Memory B cell (primary cell): ENCODE results near the gene SLFN5.
"Not testable (repeated sequence)": the region's sequence is repeated elsewhere in the genome, so short reads cannot be mapped to it uniquely, and the experiment has no call there.

ENCODE experiments used
- ATAC-seq: fragments of 150-1000 bp; cut with Tn5 transposase; 2 replicates; pipeline ENCODE4 v1.10.0; 2021; ENCODE audit warnings: low read depth, mild to moderate bottlenecking, moderate library complexity
- DNase-seq, 2 donors: peaks; one replicate each; pipeline ENCODE4 v3.0.0; 2022; ENCODE audit warnings: low spot score in 2 of 2
- H3K27ac Mint-ChIP-seq: one replicate; pipeline ENCODE4 v1.8.0; 2022; ENCODE audit warnings: mild to moderate bottlenecking, moderate library complexity, mixed read lengths
- H3K27me3 Mint-ChIP-seq: one replicate; pipeline ENCODE4 v1.8.0; 2022; ENCODE audit warnings: mixed read lengths
- H3K36me3 Mint-ChIP-seq: one replicate; pipeline ENCODE4 v1.8.0; 2022; ENCODE audit warnings: mild to moderate bottlenecking, mixed read lengths
- H3K4me1 Mint-ChIP-seq: one replicate; pipeline ENCODE4 v1.8.0; 2022; ENCODE audit warnings: mixed read lengths
- H3K4me3 Mint-ChIP-seq: one replicate; pipeline ENCODE4 v1.8.0; 2022; ENCODE audit warnings: mild to moderate bottlenecking, moderate library complexity, mixed read lengths
- H3K9me3 Mint-ChIP-seq: one replicate; pipeline ENCODE4 v1.8.0; 2022; ENCODE audit warnings: mixed read lengths

SLFN5 gene

DNA sequence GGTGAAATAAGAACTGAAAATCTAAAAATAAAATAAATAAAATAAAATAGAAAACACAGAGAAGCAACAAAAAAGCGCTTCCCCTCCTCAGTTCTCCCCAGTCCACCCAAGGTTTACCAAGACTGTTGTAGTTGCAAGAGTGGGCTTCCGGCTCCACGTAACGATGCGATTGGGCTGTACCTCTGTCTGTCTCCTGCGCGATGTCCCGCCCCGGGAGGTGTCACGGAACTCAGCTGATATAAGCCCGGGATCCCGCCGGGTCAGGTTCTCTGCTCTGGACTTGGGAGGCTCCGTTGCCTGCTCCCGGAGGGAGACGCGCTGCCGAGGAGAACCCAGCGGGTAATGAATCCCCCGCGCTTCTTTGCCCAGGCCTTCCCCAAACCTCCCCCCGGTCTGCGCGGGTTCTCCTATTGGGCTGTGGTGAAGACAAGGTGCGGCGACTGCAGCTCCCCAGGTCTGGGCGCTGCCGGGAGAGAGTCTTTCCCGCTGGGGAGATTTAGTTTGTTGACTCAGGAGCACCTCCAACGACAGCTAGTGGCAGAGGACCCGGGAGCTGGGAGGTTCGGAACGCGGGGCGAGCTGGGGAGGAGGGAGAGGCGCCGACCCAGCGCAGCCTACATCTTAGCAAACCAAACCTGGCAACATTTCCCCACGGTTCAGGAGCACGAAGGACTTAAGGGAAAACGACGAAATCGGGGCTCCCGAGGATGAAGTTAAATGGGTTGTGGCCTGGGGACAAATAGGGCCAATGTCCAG, at the start of gene SLFN5:
Gene SLFN5 (plus strand): TSS at position 268 of the 756 bp plus-strand sequence. CDS start 15,619 bp downstream, outside the sequence.
- H3K27me3 Mint-ChIP-seq: peaks cover 1% of the 10 kb centered on the region
- H3K4me3 Mint-ChIP-seq: peak within 1 kb of the TSS; percentile 88
- DNase-seq: peak; percentile 82 to 89
- peaks cover 2% of the 10 kb centered on the region for H3K36me3 Mint-ChIP-seq
- H3K27ac Mint-ChIP-seq: peak within 1 kb of the TSS; percentile 82
- H3K9me3 Mint-ChIP-seq: no peaks in the 10 kb centered on the region
- ATAC-seq: peak; percentile 75
- peaks cover 20% of the 10 kb centered on the region for H3K4me1 Mint-ChIP-seq

DNA sequence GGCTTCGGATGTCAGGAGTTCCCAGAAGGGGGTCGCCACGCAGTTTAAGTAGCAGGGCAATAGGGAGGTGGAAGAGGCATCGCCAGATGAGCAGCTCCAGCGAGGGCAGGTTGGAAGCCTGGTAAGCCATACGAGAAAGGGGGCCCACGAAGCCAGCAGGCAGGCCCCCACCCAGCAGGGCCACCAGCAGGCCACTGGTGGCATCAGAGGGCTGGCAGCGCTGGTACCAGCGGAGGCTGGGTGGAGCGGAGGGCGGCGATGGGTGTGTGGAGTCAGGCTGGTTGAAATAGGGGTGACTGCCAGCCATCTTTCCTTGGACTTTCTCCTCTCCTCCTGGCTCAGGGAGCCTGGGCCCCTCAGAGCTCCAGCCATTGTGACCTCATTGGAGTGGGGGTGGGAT, 48.9 kb upstream of the SLFN5 start, which contains the start of gene SLC35G3:
Gene SLC35G3 (minus strand): TSS at position 393 of the 400 bp plus-strand sequence. CDS start 86 bp downstream, at position 307.
- H3K4me3 Mint-ChIP-seq, DNase-seq, H3K4me1 Mint-ChIP-seq, ATAC-seq, H3K27ac Mint-ChIP-seq, H3K27me3 Mint-ChIP-seq, H3K9me3 Mint-ChIP-seq, H3K36me3 Mint-ChIP-seq: not testable (repeated sequence)

DNA sequence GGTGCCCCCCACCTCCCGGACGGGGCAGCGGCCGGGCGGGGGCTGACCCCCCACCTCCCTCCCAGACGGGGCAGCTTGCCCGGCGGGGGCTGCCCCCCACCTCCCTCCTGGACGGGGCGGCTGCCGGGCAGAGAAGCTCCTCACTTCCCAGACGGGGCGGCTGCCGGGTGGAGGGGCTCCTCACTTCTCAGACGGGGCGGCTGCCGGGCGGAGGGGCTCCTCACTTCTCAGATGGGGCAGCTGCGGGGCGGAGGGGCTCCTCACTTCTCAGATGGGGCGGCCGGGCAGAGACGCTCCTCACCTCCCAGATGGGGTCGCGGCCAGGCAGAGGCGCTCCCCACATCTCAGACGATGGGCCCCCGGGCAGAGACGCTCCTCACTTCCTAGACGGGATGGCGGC, 47.8 kb upstream of the SLFN5 start:
- not testable (repeated sequence) for H3K4me3 Mint-ChIP-seq, H3K9me3 Mint-ChIP-seq, H3K36me3 Mint-ChIP-seq, H3K27ac Mint-ChIP-seq, ATAC-seq, DNase-seq, H3K4me1 Mint-ChIP-seq
- peaks cover 14% of the 10 kb centered on the region for H3K27me3 Mint-ChIP-seq

DNA sequence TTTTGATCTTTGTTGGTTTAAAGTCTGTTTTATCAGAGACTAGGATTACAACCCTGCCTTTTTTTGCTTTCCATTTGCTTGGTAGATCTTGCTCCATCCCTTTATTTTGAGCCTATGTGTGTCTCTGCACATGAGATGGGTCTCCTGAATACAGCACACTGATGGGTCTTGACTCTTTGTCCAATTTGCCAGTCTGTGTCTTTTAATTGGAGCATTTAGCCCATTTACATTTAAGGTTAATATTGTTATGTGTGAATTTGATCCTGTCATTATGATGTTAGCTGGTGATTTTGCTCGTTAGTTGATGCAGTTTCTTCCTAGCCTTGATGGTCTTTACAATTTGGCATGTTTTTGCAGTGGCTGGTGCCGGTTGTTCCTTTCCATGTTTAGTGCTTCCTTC, 40.3 kb upstream of the SLFN5 start:
- DNase-seq, H3K4me1 Mint-ChIP-seq, H3K4me3 Mint-ChIP-seq, H3K27ac Mint-ChIP-seq, H3K36me3 Mint-ChIP-seq, ATAC-seq: not testable (repeated sequence)
- Mint-ChIP-seq H3K27me3 (peaks cover 18% of the 10 kb centered on the region), H3K9me3 (peaks cover 11% of the 10 kb centered on the region)

DNA sequence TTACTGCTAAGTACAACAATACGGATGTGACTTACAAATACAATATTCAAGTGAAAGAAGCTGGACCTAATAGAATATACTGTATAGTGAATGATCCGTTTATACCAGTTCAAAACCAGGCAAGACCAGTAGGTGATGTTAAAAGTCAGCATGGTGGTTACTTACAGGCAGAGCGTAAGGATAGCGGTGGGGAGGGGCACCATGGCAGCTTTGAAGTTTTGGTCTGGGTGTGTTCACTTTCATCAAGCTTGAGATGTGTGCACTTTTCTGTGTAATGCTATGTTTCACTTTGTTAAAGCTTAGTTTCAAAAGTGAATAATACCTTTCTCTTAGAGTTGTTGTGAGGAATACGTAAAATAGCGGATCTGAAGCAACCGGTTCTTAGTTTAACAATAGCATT, 32.1 kb upstream of the SLFN5 start:
- H3K9me3 Mint-ChIP-seq: peaks cover 1% of the 10 kb centered on the region
- no peaks in the 10 kb centered on the region for H3K36me3 Mint-ChIP-seq
- DNase-seq (no peak), ATAC-seq (no peak)
- H3K4me3 Mint-ChIP-seq: no peak overlapping the region
- H3K27me3 Mint-ChIP-seq: peaks cover 16% of the 10 kb centered on the region
- H3K27ac Mint-ChIP-seq: no peak overlapping the region
- H3K4me1 Mint-ChIP-seq: peaks cover 2% of the 10 kb centered on the region

DNA sequence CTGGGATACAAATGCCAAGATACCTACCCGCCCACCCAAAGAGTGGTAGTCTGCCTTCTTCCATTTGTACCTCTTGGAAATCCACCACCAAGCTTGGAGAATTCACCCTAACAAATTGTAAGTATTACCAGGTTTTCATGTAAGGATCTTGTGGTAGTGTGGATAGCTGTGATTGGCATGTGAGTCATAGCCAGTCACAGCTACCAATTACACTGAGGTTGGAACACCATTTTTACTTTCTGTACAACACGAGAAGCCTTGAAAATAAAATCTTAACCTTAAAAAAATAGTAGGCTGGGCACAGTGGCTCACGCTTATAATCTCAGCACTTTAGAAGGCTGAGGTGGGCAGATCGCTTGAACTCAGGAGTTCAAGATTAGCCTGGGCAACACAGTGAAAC, 30.2 kb upstream of the SLFN5 start:
- no peak overlapping the region for H3K27ac Mint-ChIP-seq
- DNase-seq (no peak), ATAC-seq (no peak)
- H3K4me3 Mint-ChIP-seq: no peak overlapping the region
- H3K27me3 Mint-ChIP-seq: peaks cover 12% of the 10 kb centered on the region
- peaks cover 4% of the 10 kb centered on the region for H3K4me1 Mint-ChIP-seq
- H3K9me3 Mint-ChIP-seq: peaks cover 1% of the 10 kb centered on the region
- H3K36me3 Mint-ChIP-seq: no peaks in the 10 kb centered on the region

DNA sequence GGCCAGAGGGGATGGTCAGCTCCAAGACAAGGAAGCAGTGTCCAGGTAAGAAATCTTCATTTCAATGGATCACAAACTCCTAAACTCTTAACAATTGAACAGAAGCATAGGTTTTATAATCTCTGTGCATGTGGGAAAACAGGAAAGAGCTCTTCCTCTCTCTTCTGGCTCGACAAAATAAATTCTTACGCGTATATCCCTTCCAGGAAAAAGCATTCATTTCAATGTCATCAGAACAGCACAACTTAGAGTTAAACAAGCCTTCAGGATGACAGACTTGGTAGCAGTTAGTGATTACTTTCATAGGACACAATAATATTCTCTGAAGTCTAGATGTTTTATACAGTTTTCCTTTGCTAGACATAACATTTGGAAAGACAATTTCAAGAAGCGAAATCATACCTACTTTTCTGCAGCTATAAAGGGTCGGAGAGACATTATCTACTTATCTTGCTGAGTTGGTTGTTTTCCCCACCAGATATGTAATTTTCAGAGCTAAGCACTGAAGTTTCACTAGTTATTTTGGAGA, 29.4 kb upstream of the SLFN5 start:
- H3K27ac Mint-ChIP-seq: no peak overlapping the region

DNA sequence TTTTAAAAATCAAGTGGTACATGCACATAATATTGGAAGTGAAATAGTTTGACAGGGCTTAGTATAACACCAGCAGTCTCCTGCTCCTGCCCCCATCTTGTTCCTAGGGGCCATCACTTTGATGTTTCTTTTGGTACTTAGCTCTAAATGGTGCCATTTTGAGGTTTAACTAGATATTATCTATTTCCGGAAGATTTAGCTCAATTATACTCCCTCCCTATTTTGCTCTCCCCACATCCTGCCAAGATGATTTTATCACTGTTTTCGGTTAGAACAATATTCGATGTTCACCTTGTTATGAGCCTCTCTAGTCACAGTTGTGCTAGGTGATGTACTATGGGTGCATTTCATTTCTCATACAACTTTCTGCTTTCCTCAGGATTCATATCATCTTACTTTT, 28.7 kb upstream of the SLFN5 start:
- no peaks in the 10 kb centered on the region for H3K36me3 Mint-ChIP-seq
- H3K27ac Mint-ChIP-seq: no peak overlapping the region
- H3K9me3 Mint-ChIP-seq: peaks cover 1% of the 10 kb centered on the region
- peaks cover 4% of the 10 kb centered on the region for H3K4me1 Mint-ChIP-seq
- ATAC-seq: no peak
- H3K27me3 Mint-ChIP-seq: peaks cover 11% of the 10 kb centered on the region
- DNase-seq: no peak
- no peak overlapping the region for H3K4me3 Mint-ChIP-seq

More for the DNA sequence above, 29.4 kb upstream of the SLFN5 start:
- no peaks in the 10 kb centered on the region for H3K36me3 Mint-ChIP-seq
- no peak overlapping the region for H3K4me3 Mint-ChIP-seq
- peaks cover 12% of the 10 kb centered on the region for H3K27me3 Mint-ChIP-seq
- peaks cover 4% of the 10 kb centered on the region for H3K4me1 Mint-ChIP-seq
- DNase-seq (no peak), ATAC-seq (no peak)
- peaks cover 1% of the 10 kb centered on the region for H3K9me3 Mint-ChIP-seq

DNA sequence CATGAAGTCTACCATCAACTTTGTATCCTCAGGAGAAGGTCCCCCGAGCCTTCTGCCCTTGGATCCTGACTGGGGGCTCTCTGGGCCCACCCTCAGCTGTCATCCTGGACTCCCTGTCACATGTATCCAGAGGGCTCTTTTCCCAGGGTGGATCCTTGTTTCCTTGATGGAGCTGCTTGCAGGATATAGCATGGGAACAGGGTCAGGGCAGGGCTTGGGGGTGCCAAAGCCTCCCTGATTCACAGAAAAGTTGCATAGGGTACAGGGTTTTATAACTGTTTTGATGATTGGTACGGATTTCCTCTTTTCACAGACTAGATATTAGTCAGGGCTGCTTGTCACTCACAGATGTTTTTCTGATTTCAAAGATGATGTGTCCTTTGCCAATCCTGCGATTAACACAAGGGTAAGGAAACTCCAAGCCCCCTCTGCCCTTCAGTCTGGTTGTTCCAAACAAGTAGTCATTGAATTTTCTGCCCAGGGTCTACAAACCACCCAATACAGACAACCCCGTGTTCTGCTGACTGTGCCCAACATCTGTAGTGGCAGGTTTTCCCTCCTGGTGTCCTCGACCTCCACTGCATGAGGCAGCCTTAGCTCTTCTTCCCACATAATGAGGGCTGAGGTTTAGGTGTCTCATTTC, 28.1 kb upstream of the SLFN5 start:
- Mint-ChIP-seq H3K4me1 (peaks cover 4% of the 10 kb centered on the region), H3K4me3 (no peak overlapping the region), H3K9me3 (no peaks in the 10 kb centered on the region), H3K27me3 (peaks cover 7% of the 10 kb centered on the region), H3K36me3 (no peaks in the 10 kb centered on the region), H3K27ac (no peak overlapping the region)
- DNase-seq (no peak), ATAC-seq (no peak)

DNA sequence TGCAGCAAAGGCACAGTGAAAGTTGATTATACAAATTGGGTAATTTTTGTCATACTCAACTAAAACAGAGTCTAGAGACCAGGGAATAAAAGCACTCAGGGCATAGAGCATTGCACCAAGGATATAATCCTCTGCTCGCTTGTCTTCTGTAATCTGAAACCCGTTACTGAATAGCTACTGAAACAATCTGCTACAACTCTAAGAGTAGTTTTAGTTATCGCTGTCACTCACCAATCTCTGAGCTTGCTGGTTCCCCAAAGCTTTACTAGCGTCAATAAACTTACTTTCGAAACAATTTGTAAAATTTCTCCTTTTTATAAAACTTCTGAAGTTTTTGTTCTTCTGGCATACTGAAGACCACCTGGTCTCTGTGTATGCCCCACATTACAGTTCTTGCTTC, 25.8 kb upstream of the SLFN5 start:
- peaks cover 4% of the 10 kb centered on the region for H3K27me3 Mint-ChIP-seq
- no peak overlapping the region for H3K4me3 Mint-ChIP-seq
- no peaks in the 10 kb centered on the region for H3K9me3 Mint-ChIP-seq
- H3K36me3 Mint-ChIP-seq: no peaks in the 10 kb centered on the region
- H3K27ac Mint-ChIP-seq: no peak overlapping the region
- no peak for ATAC-seq
- no peak for DNase-seq
- H3K4me1 Mint-ChIP-seq: peaks cover 4% of the 10 kb centered on the region

DNA sequence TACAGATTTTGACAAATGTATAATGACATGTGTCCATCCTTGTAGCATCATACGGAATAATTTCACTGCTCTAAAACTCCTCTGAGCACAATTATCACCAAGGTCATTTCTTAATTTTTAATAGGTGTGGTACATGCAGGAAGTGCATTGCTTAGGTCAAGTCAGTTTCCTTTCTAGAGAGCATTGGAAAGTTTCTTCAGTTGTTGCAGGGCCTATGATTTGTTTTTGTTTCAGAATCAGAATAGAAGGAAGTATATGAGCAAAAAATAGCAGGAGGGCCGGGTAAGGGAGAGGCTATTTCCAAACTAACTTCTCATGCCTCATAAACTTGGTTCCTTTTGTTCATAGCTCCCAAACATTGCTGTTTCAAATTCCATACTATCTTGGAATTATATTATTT, 24.0 kb upstream of the SLFN5 start:
- ATAC-seq (no peak), DNase-seq (no peak)
- Mint-ChIP-seq H3K27me3 (peaks cover 4% of the 10 kb centered on the region), H3K9me3 (no peaks in the 10 kb centered on the region), H3K36me3 (no peaks in the 10 kb centered on the region), H3K4me1 (peaks cover 4% of the 10 kb centered on the region), H3K4me3 (no peak overlapping the region), H3K27ac (no peak overlapping the region)

DNA sequence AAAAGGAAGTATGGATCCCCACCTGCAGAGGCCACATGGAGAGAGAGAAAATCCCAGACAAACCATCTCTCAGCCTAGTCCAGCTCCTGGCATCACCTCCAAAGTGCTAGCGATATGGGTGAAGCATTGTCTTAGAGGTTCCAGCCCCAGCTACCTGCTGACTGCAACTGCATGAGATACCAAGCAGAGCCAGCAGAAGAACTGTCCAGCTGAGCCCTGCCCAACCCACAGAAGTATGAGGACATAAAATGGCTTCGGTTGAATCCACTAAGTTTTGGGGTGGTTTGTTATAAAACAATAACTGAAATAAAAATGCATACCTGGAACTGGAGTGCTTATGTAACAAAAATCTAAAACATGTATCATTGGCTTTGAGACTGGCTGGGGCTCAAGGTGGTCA, 20.4 kb upstream of the SLFN5 start:
- no peak overlapping the region for H3K27ac Mint-ChIP-seq
- DNase-seq (no peak), ATAC-seq (no peak)
- no peaks in the 10 kb centered on the region for H3K4me1 Mint-ChIP-seq
- H3K9me3 Mint-ChIP-seq: no peaks in the 10 kb centered on the region
- H3K36me3 Mint-ChIP-seq: no peaks in the 10 kb centered on the region
- peaks cover 5% of the 10 kb centered on the region for H3K27me3 Mint-ChIP-seq
- H3K4me3 Mint-ChIP-seq: no peak overlapping the region

DNA sequence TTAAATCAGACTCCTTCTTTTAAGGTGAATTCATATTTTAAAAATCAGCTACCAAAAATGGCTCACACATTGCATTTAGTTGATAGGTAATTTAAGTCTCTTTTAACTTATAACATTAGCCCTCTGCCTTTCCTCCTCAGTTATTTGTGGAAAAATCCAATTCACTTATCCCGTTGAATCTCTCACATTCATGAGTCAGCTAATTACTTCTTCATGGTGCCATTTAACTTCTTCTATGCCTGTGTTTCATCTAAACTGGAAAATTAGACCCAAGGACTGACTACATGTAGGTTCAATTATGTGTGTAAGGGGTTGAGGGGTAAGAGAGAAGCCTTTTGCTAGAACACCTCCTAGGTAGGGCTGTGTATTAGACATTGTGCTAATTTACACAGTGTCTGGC, 18.4 kb upstream of the SLFN5 start:
- Mint-ChIP-seq H3K27me3 (peaks cover 4% of the 10 kb centered on the region), H3K4me1 (no peaks in the 10 kb centered on the region), H3K36me3 (no peaks in the 10 kb centered on the region), H3K4me3 (no peak overlapping the region), H3K9me3 (no peaks in the 10 kb centered on the region), H3K27ac (no peak overlapping the region)
- DNase-seq: no peak
- no peak for ATAC-seq

DNA sequence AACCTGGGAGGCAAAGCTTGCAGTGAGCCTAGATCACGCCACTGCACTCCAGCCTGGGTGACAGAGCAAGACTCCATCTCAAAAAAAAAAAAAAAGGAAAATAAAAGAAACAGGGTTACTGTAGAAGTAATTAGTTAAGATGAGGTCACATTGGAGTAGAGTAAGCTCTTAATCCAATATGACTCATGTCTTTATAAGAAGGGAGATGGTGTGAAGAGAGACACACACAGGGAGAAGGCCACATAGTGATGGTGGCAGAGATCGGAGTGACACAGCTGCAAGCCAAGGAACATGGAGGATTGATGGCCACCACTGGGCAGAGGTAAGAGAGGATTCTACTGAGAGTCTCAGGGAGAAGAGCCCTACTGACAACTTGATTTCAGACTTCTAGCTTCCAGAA, 15.3 kb upstream of the SLFN5 start:
- peaks cover 11% of the 10 kb centered on the region for H3K27me3 Mint-ChIP-seq
- H3K9me3 Mint-ChIP-seq: no peaks in the 10 kb centered on the region
- DNase-seq (no peak), ATAC-seq (no peak)
- no peaks in the 10 kb centered on the region for H3K36me3 Mint-ChIP-seq
- no peak overlapping the region for H3K4me3 Mint-ChIP-seq
- no peaks in the 10 kb centered on the region for H3K4me1 Mint-ChIP-seq
- no peak overlapping the region for H3K27ac Mint-ChIP-seq
